GM18870 (cell line): ENCODE data around the gene TCEANC.
"Not testable (repeated sequence)": the region's sequence is repeated elsewhere in the genome, so short reads cannot be mapped to it uniquely, and the experiment has no call there.

Source experiments
- ATAC-seq: cut with Tn5 transposase; IDR thresholded peaks from one replicate; pipeline ENCODE4 v1.9.1; 2021; ENCODE audit warnings: moderate library complexity; ENCODE audit not compliant: unreplicated experiment

TCEANC gene, protein sequence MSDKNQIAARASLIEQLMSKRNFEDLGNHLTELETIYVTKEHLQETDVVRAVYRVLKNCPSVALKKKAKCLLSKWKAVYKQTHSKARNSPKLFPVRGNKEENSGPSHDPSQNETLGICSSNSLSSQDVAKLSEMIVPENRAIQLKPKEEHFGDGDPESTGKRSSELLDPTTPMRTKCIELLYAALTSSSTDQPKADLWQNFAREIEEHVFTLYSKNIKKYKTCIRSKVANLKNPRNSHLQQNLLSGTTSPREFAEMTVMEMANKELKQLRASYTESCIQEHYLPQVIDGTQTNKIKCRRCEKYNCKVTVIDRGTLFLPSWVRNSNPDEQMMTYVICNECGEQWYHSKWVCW

DNA sequence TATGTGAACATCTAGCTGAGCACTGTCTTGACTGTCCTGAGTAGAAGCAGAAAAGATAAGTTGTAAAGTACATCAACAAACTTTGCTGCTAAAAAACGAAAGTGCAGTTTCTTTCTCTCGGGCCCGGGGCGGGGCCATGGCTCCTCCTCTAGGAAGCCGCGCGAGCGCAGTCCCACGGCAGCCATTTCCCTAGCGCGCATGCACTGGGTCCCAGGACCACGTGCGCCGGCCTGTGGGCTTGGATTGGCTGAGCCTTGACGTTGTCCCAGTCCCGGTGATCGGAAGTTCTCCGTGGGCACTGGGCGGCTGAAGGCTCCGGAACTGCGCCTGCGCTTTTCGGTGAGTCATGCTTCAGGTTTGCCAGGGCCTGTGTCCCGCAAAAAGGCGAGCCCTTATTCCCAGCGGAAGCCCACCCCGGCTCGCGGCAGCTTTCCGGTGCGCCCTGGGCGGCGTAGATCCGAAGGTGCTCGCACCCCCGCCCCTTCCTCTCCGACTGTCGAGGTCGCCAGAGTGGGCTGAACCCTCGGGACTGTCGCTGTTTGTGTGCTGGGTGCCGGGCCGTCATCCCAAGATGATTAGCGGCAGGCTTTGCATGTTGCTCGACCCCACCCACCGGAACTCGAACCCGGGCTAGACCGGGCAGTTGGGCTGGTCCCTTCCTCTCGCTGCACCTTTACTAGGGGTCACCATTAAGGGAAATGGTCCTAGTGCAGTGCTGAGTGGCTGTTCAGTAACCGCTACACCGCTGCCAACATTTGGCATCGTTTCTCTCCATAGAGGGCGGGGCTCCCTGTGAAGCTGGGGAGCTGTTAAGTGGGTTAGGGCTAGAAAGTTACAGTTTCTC lies at the start of gene TCEANC:
TSS of gene TCEANC (plus strand) at position 292 of the 844 bp plus-strand sequence. CDS start 9,368 bp downstream, outside the sequence.
- ATAC-seq = peak; percentile 93

DNA sequence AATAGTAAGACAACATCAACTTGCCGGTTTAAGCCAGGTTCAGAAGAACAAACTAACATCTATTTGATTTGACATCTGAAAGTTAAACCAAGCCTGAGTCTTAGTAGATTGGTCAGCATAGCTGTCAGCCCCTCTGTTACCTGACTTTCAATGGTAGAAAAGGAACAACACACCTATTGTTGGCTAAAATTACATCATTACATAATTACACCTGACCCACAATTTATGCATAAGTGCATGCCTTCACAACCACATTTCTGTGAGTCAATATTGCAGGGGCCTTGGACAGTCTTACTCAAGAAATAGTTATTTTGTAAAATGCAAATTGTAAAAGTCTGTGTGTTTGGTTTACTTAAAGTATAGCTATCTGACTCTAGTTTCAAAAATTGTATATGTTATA lies 47.3 kb upstream of the TCEANC start:
- no peak for ATAC-seq

DNA sequence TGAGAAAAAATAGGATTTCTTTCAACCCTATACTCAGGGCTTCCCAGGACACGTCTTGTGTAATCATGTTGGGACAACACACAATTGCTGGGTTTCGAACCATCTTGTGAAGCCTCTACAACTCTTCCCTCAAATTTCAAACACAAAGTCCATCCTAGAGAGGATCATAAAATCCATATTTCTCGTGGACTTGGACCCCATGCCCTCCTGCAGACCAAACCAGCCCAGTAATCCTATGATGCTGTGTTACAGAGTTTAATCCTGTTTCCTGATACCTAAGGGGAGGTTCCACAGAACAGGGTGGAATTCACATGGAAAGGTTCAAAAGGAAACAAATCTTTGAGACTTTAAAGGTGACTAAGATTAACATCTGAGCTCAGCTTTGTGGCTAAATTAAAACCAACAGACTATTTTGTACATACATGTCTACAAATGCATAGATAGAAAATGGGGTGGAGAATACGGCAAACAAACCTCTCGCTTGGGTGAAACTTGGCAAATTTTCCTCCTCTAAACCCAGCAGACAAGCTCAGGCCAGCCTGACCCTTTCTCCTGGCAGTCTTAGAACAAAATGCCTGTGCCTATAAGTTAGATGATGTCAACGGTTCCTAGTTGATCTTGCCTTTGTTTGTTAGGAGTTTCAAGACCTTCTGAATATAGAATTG lies 45.5 kb upstream of the TCEANC start:
- ATAC-seq = no peak

DNA sequence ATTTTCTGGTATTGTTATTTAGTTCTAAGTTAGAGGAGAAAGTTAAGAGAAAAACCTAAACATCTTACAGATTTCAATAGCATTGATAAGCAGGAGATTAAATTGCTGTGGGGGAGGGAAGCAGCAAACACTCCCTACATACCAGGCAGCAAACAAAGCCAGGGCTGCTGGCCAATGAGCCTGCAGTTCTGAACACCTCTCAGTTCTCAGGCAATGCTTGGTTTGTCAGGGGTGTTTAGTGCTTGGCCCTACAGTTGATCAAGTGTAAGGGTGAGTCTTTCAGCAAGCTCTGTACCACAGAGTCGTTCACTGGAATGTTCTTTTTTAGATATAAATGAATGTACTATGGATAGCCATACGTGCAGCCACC lies 45.0 kb upstream of the TCEANC start:
- ATAC-seq = no peak

DNA sequence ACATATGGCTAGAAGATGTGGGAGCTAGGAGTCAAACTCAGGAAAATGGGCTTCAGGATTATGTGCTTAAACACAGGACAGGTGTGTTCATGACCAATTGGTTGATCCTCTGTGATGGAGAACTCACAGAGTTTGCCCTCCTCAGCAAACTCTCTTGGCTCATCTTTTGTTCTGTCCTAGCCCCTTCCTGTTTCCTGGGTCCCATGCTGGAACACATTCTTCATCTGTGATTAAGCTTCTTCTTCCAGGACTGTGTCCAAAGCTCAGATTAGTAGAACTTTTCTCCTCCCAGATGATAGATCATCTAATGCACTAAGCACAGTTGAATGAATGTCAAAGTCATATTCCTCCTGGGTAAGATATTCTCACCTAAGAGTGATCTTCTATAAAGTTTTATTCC lies 38.8 kb upstream of the TCEANC start:
- ATAC-seq = no peak

DNA sequence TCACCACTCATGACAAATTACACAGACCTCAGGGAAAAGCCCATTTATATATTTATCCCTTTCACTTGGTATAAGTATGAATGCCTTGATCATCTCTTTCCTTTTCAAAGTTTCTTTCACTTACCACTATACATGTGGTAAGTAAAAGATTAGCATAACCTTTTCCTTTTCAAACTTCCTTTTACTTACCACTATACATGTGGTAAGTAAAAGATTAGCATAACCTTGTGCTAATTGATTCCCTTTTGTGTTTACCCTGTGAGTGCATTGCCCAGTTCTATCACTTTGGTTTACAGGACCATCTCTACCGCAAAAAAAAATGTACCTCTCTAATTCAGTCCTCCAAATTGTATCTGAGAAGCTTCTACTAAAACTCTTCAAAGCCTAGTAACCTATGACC lies 32.7 kb upstream of the TCEANC start:
- no peak for ATAC-seq

DNA sequence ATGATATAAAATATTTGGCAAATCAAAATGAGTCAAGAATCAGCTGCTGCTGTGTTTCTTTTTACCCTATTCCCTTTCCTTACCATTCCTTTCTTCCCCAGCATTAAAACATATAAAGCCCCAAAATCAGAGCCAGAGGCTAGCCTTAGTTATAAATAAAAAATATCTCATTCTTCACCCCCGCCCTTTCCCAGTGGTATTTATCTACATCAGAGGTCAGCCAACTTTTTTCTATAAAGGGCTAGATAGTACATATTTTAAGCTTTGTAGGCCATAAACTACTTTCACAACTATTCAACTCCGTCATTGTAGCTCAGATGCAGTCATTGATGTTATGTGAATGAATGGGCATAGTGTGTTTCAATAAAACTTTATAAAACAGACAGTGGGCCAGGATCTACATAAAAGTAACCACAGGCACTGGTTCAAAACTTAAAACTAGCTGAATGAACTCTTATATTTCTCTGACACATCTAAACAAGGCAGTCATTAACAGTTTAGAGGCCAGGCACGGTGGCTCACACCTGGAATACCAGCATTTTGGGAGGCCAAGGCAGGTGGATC lies 30.5 kb upstream of the TCEANC start:
- no peak for ATAC-seq

DNA sequence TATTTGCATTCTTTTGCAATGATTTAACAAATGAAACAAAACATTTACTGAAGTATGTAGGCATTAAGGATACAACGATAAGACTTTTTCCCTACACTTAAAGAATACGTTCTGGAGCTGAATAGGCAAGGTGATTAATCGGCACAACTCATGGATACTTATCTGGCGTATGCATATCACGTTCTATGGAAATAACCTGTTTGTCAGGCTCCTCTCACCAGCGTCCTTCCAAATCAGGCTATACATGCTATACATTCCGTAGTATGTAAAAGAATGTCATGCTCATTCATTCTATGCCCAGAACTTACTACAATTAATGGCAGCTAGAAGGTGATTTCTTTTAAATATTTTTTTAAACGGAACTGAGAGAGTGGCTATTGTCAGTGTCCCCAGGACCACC lies 25.6 kb upstream of the TCEANC start:
- no peak for ATAC-seq

DNA sequence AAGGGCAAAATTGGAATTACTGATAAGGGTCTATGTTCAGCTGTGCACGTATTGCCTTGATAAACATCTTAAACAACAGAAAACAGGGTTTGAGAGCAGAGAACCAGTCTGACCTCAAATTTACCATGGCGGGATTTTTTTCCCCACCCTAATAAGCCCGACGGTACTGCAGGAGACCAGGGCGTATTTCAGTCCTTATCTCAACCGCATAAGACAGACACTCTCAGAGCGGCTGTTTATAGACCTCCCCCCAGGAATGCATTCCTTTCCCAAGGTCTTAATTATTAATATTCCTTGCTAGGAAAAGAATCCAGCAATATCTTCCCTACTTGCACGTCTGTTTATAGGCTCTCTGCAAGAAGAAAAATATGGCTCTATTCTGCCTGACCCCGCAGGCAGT lies 15.7 kb upstream of the TCEANC start:
- not testable (repeated sequence) for ATAC-seq

DNA sequence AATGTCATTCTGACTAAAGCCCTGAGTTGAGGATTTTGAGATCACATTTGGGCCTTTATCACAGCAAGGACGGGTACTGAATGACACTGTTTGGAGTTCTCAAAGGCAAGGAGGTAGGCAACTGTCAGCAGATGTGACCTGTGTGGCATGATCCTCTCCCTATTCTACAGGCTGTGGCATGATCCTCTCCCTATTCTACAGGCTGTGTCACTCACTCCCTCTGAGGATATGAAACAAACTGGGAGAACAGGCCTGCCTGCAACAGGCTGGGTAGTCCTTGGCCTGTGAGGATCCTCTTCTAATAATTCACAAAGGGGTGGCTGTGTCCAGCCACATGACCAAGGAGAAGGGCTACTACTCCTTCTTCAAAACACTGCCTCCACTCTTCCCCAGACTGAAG lies 14.9 kb upstream of the TCEANC start:
- ATAC-seq = no peak

DNA sequence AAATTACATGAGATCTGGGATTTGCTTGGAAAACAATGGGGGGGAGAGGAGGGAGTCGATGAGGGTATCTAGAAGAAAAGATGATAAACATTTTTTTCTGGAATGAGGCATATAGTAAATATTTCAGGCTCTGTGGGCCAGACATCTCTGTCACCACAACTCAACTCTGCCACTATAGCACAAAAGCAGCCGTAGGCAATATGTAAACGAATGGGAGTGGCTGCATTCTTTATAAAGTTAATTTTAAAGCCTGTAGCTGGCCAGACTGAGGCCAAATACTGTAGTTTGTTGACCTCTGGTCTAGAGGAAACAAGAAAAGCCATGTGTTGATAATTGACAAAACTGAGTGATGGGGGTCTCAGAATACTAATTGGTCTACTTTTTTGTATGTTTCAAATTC lies 14.1 kb upstream of the TCEANC start:
- ATAC-seq = no peak

DNA sequence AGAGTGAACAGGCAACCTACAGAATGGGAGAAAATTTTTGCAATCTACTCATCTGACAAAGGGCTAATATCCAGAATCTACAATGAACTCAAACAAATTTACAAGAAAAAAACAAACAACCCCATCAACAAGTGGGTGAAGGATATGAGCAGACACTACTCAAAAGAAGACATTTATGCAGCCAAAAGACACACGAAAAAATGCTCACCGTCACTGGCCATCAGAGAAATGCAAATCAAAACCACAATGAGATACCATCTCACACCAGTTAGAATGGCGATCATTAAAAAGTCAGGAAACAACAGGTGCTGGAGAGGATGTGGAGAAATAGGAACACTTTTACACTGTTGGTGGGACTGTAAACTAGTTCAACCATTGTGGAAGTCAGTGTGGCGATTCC lies 11.3 kb upstream of the TCEANC start:
- ATAC-seq = not testable (repeated sequence)

DNA sequence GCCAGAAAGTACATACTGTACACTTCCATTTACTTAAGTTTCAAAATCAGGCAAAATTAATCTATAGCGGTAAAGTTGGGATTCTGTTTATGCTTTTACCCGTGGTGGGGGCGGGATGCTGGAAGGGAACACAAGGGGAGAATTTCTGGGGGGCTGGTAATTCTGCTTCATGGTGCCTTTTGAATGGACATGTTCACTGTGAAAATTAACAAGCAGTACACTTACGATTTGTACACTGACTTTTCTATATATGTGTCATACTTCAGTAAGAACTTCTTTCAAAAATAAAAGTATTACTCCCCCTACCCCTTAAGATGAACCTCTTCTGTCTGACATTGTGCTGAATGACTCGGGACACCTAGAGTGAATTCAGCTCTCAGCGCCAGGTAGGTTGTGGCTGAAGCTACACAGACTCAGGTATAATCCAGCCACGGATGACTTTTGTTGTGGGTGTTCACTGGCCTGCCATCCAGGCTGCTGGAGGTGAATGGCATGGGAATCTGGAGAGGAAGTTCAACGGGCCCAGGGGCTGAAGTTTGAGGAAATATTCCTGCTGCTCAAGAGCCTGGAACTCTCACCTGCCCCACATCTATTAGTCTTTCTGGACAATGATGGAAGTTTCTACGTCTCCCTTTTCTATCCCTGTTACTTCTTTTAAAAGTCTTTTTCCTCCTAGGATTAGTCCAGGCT lies 7.3 kb upstream of the TCEANC start:
- no peak for ATAC-seq

DNA sequence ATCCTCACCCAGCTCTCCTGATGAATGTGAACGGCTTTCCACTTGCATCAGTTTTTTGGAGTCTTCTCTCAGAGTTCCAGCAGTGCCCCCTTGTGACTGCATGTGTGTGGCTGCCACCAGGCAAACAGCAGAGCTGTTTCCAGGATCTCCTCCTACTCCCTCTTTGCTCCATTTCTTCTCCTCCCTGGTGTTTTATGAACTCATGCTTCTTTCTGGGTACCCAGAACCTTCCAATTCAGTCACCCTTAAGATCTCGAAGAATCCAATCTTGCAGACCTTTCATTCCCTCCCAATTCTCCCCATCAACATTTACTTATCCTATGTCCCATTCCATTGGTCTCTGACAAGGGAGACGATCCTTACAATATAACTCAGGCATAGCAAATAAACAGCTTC lies 6.8 kb upstream of the TCEANC start:
- no peak for ATAC-seq

DNA sequence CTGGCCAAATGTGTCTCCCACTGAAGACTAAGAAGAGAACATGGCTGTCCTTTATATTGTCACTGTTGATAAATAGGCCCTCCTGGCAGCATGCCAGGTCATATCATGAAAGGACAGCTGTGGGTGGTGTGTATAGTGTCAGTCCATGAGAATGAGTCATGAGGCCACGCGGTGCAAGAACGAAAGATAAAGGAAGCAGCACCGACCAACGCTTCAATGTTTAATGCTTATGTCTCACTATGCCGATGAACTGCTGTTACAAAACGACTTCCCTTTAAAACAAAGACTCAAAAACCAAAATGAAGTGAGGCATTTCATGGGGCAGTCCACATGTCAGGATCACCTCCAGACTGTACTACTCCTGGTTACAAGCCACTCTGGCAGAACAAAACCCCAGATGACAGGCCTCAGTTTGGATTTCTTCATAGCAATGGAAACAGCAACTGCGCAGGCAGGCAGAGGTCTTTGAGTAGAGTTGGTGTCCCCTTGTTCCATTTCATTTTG lies 5.2 kb upstream of the TCEANC start:
- no peak for ATAC-seq

DNA sequence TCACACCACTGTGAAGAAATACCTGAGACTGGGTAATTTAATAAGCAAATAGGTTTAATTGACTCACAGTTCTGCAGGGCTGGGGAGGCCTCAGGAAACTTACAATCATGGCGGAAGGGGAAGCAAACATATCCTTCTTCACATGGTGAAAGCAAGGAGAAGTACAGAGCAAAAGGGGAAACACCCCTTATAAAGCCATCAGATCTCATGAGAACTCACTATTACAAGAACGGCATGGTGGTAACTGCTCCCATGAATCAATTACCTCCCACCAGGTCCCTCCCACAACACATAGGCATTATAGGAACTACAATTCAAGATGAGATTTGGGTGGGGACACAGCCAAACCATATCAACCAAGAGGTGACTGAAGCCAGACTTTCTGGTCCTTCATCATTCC lies 4.6 kb upstream of the TCEANC start:
- not testable (repeated sequence) for ATAC-seq

DNA sequence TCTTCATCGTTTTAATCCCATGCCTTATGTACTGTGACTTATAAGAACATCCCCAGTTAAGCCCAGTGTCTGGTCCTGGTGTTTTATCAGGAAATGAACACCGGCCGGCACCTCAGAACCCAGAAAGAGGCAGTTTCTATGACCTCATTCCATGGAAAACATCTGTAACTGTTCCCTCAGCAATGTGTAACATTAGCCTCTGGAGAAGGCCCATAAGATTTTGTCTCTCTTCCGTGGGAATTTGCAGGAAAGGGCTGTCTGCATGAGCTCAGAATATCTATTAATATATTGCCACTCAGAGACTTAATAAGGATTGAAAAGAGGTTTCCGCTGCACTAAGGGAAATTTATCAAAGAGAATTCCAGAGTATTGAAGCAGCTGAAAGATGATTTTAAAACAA lies 3.1 kb upstream of the TCEANC start:
- no peak for ATAC-seq

DNA sequence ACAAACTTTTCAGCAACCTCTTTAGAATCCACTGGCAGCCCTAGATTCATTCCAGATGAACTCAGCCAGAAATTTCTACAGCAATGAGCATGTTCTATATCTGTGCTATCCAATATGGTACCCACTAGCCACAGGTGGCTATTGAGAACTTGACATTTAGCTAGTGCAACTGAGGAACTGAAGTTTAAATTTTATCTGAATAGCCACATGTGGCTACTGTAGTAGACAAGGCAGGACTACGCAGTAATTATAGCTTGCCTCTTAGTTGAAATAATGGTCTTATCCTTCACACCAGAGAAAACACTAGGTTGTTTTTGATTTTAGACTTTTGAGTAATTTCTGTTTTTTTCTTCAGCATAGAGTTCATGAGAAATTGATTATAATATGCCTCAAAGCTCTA lies 2.6 kb upstream of the TCEANC start:
- ATAC-seq = no peak

DNA sequence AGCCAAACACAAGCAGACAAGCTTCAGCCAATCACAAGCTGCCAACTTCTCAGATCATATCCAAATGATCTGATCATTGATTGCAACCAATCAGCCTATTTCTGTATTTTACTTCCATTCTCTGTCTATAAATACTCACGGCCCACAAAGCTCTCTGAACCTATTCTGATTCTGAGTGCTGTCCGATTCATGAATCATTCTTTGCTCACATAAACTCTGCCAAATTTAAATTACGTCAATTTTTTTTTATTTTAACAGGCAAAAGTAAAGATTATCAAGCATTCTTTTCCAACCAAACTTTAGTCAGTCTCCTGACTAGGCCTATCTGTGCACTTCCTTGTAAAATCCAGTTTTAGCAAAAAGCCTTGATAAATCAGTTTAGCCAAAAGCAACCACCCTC lies 1.8 kb upstream of the TCEANC start:
- ATAC-seq = no peak

DNA sequence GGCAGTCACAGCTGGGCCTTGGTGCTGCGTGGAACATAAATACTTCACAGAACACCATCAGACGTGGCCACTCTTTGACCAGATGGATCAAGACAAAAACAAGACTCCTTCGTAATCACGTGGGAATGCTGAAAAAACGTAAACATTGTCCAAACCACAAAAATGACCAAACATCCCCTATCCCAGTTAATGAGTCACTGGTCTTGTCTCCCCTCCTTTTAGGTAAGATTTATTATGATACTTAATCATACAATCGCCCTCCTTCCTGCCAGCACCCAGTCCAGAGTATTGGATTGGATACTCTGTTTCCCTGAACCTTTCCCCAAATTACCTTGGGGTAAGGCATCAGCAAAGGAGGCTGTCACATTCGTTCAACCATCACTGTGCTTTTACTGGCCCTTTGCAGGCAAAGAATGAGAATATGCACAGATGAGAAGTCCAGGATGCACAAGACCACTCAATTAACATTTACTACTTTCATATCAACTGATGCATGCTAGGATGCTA lies 601 bp upstream of the TCEANC start:
- ATAC-seq = peak; percentile 3

DNA sequence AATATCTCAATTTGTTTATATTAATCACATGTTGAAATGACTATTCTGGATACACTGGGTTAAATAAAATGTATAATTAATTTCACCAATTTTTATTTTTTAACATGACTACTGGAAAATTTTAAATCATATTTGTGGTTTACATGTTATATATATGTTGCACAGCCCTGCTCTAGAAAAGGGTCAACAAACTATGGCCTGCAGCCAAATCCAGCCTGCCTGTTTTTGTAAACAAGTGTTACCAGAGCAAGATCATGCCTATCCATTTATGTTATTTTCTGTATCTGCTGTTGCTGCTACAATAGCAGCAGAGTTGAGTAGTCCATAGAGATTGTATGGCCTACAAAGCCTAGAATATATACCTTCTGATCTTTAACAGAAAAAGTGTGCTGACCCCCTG lies 1.2 kb downstream of the TCEANC start:
- ATAC-seq = no peak
